Loucy (cell line): Measurements from ENCODE around the gene WWC1.

ENCODE experiments used
- H2AFZ ChIP-seq: fragments of 200-600 bp; sonication (generic); 2 replicates; pipeline ENCODE4 v1.6.0; 2016; ENCODE audit warnings: antibody characterized with exemption, mild to moderate bottlenecking, low read length, moderate library complexity
- H3F3A ChIP-seq: fragments of 200-600 bp; 2 replicates; pipeline ENCODE4 v1.6.0; 2016; ENCODE audit warnings: antibody characterized with exemption, low read depth, mild to moderate bottlenecking
- H3K27me3 ChIP-seq: fragments of 200-600 bp; sonication (generic); 2 replicates; pipeline ENCODE4 v1.6.1; 2014; ENCODE audit warnings: low read length, mild to moderate bottlenecking; ENCODE audit not compliant: insufficient read depth, poor library complexity, severe bottlenecking
- H3K36me3 ChIP-seq: fragments of 200-600 bp; sonication (generic); 2 replicates; pipeline ENCODE4 v1.6.1; 2016; ENCODE audit warnings: low read length; ENCODE audit not compliant: insufficient read depth
- H3K4me1 ChIP-seq: fragments of 200-600 bp; sonication (generic); 2 replicates; pipeline ENCODE4 v1.5.1; 2014; ENCODE audit warnings: low read length, mild to moderate bottlenecking; ENCODE audit not compliant: insufficient read depth, poor library complexity, severe bottlenecking
- H3K4me2 ChIP-seq: fragments of 200-600 bp; sonication (generic); 2 replicates; pipeline ENCODE4 v1.6.0; 2014; ENCODE audit warnings: antibody characterized with exemption, low read length, low read depth, mild to moderate bottlenecking; ENCODE audit not compliant: poor library complexity, severe bottlenecking
- H3K4me3 ChIP-seq: fragments of 200-600 bp; sonication (generic); 2 replicates; pipeline ENCODE4 v1.5.1; 2014; ENCODE audit warnings: low read length, mild to moderate bottlenecking, mixed read lengths; ENCODE audit not compliant: poor library complexity, severe bottlenecking
- H3K79me2 ChIP-seq: fragments of 200-600 bp; sonication (generic); 2 replicates; pipeline ENCODE4 v1.6.1; 2014; ENCODE audit warnings: low read length; ENCODE audit not compliant: insufficient read depth
- H3K9ac ChIP-seq: fragments of 200-600 bp; sonication (generic); 2 replicates; pipeline ENCODE4 v1.6.0; 2014; ENCODE audit warnings: mild to moderate bottlenecking, low read depth, low read length, moderate library complexity; ENCODE audit not compliant: poor library complexity, severe bottlenecking
- H3K9me2 ChIP-seq: fragments of 200-600 bp; sonication (generic); replicated peaks from 2 replicates; pipeline ENCODE4 v1.6.1; 2016; ENCODE audit warnings: low read depth, low read length, mixed read lengths
- H3K9me3 ChIP-seq: fragments of 200-600 bp; sonication (generic); 2 replicates; pipeline ENCODE4 v1.6.1; 2014; ENCODE audit warnings: mild to moderate bottlenecking, antibody characterized with exemption, low read length, low read depth; ENCODE audit not compliant: insufficient read depth
- H4K20me1 ChIP-seq: fragments of 200-600 bp; sonication (generic); 2 replicates; pipeline ENCODE4 v1.6.0; 2014; ENCODE audit warnings: antibody characterized with exemption, low read length, mild to moderate bottlenecking; ENCODE audit not compliant: insufficient read depth, poor library complexity, severe bottlenecking
- CTCF ChIP-seq: fragments of 200-600 bp; sonication (generic); conservative IDR thresholded peaks from 2 replicates; pipeline ENCODE4 v1.5.1; 2014; ENCODE audit warnings: mild to moderate bottlenecking, antibody characterized with exemption, low read length
- EZH2phosphoT487 ChIP-seq: fragments of 200-600 bp; IDR thresholded peaks from 2 replicates; pipeline ENCODE4 v1.6.1; 2018; ENCODE audit warnings: antibody characterized with exemption, mild to moderate bottlenecking, moderate library complexity, borderline replicate concordance

WWC1 gene

GRCh38 chr5:168443533-168443932, 152.1 kb downstream of the WWC1 start:
- H2AFZ ChIP-seq = no peak overlapping the region
- H3K9ac ChIP-seq = no peak overlapping the region
- H3K9me3 ChIP-seq = no peaks in the 10 kb centered on the region
- H3K4me1 ChIP-seq = no peaks in the 10 kb centered on the region
- no peaks in the 10 kb centered on the region for H4K20me1 ChIP-seq
- H3K9me2 ChIP-seq = no peaks in the 10 kb centered on the region
- H3F3A ChIP-seq = no peaks in the 10 kb centered on the region
- no peak for TF ChIP-seq EZH2phosphoT487
- no peak for TF ChIP-seq CTCF
- no peaks in the 10 kb centered on the region for H3K27me3 ChIP-seq
- no peak overlapping the region for H3K4me3 ChIP-seq
- no peaks in the 10 kb centered on the region for H3K79me2 ChIP-seq
- no peaks in the 10 kb centered on the region for H3K36me3 ChIP-seq
- no peak overlapping the region for H3K4me2 ChIP-seq

- no peak overlapping the region for H3K4me3 ChIP-seq
- H3F3A ChIP-seq = no peaks in the 10 kb centered on the region
- H3K36me3 ChIP-seq = no peaks in the 10 kb centered on the region
- no peak overlapping the region for H3K9ac ChIP-seq
- H3K79me2 ChIP-seq = no peaks in the 10 kb centered on the region
- H2AFZ ChIP-seq = no peak overlapping the region
- H3K9me2 ChIP-seq = no peaks in the 10 kb centered on the region
- no peak for TF ChIP-seq CTCF
- TF ChIP-seq EZH2phosphoT487 = no peak
- no peaks in the 10 kb centered on the region for H3K27me3 ChIP-seq
- H3K4me2 ChIP-seq = no peak overlapping the region
- no peaks in the 10 kb centered on the region for H3K9me3 ChIP-seq
- H3K4me1 ChIP-seq = no peaks in the 10 kb centered on the region
- H4K20me1 ChIP-seq = no peaks in the 10 kb centered on the region
Observed at GRCh38 chr5:168443950-168444700, 152.7 kb downstream of the WWC1 start.

GRCh38 chr5:168446983-168447619, 155.7 kb downstream of the WWC1 start:
- Histone ChIP-seq H3K36me3 (no peaks in the 10 kb centered on the region), H3K4me3 (no peak overlapping the region), H3K79me2 (no peaks in the 10 kb centered on the region), H3K27me3 (no peaks in the 10 kb centered on the region), H3K4me2 (no peak overlapping the region), H3K9ac (no peak overlapping the region), H3K4me1 (no peaks in the 10 kb centered on the region), H2AFZ (no peak overlapping the region), H3K9me3 (no peaks in the 10 kb centered on the region), H3F3A (no peaks in the 10 kb centered on the region), H4K20me1 (no peaks in the 10 kb centered on the region), H3K9me2 (no peaks in the 10 kb centered on the region)
- TF ChIP-seq EZH2phosphoT487 = no peak
- no peak for TF ChIP-seq CTCF
